IPS-20b (cell line): ENCODE measurements around the gene PMFBP1.

Source experiments
- H3K27ac ChIP-seq: one replicate; pipeline ENCODE4 v1.5.1; 2013; ENCODE audit warnings: low read length
- H3K27me3 ChIP-seq: 2 replicates; pipeline ENCODE4 v1.6.1; 2013; ENCODE audit warnings: mild to moderate bottlenecking, low read length, inconsistent platforms; ENCODE audit not compliant: insufficient read depth
- H3K36me3 ChIP-seq: 2 replicates; pipeline ENCODE4 v1.6.1; 2013; ENCODE audit warnings: low read depth, mild to moderate bottlenecking, inconsistent platforms, low read length, moderate library complexity; ENCODE audit not compliant: insufficient read depth
- H3K4me1 ChIP-seq: 2 replicates; pipeline ENCODE4 v1.6.1; 2013; ENCODE audit warnings: mild to moderate bottlenecking, control low read depth, inconsistent platforms, low read length, moderate library complexity; ENCODE audit not compliant: insufficient read depth
- H3K4me3 ChIP-seq: 2 replicates; pipeline ENCODE4 v1.5.1; 2013; ENCODE audit warnings: mild to moderate bottlenecking, low read length, inconsistent platforms
- H3K9ac ChIP-seq: 2 replicates; pipeline ENCODE4 v1.6.1; 2013; ENCODE audit warnings: low read depth, mild to moderate bottlenecking, inconsistent platforms, low read length, moderate library complexity
- H3K9me3 ChIP-seq: 2 replicates; pipeline ENCODE4 v1.6.1; 2013; ENCODE audit warnings: mild to moderate bottlenecking, low read depth, low read length, inconsistent platforms; ENCODE audit not compliant: insufficient read depth

Gene PMFBP1

DNA sequence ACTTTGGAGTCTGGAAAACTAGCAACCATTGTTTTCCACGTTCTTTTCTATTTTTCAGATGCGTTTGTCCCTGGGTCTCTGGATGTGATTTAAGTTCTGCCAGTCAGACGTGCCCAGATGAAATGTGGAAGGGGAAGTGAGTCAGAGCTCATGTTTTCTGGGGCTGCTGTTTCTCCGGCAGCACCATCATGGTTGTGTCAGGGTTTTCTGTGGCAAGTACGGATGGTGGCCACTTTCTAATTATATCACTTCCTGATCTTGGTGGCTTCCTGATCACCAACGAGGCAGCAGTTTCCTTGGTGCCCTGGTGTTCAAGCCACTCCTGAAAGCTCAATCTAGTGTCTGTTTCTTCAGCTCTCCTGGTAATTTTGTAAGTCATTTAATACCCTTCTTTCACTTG, 31.4 kb upstream of the PMFBP1 start:
- Histone ChIP-seq H3K4me3 (no peak overlapping the region), H3K27ac (no peak overlapping the region)

DNA sequence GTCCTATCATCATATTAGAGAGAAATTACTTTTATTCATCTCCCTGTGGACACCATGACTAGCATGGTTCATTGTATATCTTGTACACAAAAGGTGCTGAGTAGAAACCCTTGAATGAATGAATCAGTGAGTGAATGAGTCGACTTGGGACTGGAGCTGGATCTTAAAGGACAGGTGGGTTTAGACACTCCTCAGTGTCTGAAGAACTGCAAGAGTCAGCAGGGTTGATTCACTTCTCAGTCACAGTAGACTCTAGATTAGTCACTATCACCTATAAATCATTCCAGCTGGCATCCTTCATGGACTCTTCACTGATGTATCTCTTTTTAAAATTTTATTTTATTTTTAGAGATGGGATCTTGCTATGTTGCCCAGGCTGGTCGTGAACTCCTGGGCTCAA, 30.1 kb upstream of the PMFBP1 start:
- H3K9ac ChIP-seq: no peak overlapping the region
- no peaks in the 10 kb centered on the region for H3K27me3 ChIP-seq
- no peaks in the 10 kb centered on the region for H3K9me3 ChIP-seq
- H3K36me3 ChIP-seq: no peaks in the 10 kb centered on the region
- peaks cover 3% of the 10 kb centered on the region for H3K4me1 ChIP-seq
- no peak overlapping the region for H3K27ac ChIP-seq
- H3K4me3 ChIP-seq: no peak overlapping the region

More for the DNA sequence above, 31.4 kb upstream of the PMFBP1 start:
- Histone ChIP-seq H3K27me3 (no peaks in the 10 kb centered on the region), H3K9me3 (no peaks in the 10 kb centered on the region), H3K4me1 (peaks cover 3% of the 10 kb centered on the region), H3K36me3 (no peaks in the 10 kb centered on the region), H3K9ac (no peak overlapping the region)

DNA sequence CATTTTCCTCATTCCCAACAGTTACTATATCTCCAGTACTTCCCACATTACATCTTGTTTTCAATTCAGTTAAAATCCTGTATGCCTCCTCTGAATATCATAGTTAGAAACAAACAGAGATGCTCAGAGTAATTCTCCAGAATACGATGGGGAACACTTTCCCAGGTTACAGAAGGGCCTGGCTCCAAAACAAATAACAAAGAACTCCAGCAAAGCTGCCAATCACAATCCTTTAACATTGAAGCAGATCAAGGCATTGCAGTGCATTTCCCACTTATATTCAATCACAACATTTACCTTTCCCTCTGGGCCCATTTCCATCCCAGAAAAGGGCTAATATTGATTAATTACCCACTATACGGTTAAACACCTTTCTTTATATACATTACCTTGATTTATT, 29.4 kb upstream of the PMFBP1 start:
- H3K27me3 ChIP-seq: no peaks in the 10 kb centered on the region
- no peak overlapping the region for H3K9ac ChIP-seq
- H3K27ac ChIP-seq: no peak overlapping the region
- peaks cover 3% of the 10 kb centered on the region for H3K4me1 ChIP-seq
- no peaks in the 10 kb centered on the region for H3K9me3 ChIP-seq
- no peaks in the 10 kb centered on the region for H3K36me3 ChIP-seq
- no peak overlapping the region for H3K4me3 ChIP-seq

DNA sequence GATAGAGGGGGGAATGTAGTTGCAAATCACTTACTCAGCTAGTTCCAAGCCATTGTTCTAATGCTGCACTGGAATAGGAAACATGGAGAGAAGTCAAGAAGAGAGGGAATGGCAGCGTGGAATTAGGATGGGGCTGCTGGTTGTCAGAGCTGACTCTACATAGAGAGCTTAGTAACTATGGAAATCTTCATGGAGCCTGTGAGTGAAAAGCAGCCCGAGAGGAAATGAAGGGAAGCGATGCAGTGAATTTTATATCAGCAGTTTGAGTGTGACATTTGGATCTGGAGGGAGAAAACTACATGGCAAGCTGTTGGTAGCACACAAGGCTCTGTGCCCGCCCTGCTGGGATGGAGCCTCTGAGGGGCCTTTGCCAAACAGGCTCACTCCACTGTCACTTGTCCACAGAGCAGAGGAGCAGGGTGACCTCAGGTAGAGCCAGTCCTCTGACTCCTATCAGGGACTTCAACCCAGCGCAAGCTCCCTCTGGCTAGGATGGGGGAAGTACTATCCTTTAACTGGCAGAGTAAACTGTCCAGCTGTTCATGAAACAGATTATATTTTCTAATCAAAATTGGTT, 27.9 kb upstream of the PMFBP1 start:
- Histone ChIP-seq H3K4me3 (no peak overlapping the region), H3K27ac (no peak overlapping the region), H3K9ac (no peak overlapping the region), H3K36me3 (no peaks in the 10 kb centered on the region), H3K27me3 (no peaks in the 10 kb centered on the region), H3K4me1 (peaks cover 3% of the 10 kb centered on the region; the same call in 1 of the 2 replicates), H3K9me3 (no peaks in the 10 kb centered on the region)

DNA sequence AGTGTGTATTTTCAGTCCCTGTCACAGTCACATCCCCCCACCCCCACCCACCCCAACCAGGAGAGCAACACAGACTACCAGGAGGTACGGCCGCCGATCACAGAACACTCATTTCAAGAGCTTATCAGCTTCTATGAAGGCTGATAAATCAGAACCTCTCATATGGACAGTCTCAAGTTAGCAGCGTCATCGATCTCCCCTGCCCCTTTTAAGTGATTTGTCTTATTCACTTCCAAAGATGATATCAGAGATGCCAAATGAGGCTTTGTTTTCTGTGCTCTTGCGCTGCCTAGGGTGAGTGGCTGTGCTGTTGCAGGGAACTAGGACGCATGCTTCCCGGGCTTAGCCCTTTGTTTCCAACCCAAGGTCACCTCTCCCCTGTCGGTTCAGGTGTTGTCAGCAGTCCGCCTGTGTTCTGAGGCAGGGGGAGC, 26.8 kb upstream of the PMFBP1 start:
- Histone ChIP-seq H3K9ac (no peak overlapping the region; the same call in 1 of the 2 replicates), H3K4me1 (peaks cover 10% of the 10 kb centered on the region; the same call in 1 of the 2 replicates), H3K27ac (no peak overlapping the region), H3K4me3 (no peak overlapping the region), H3K27me3 (no peaks in the 10 kb centered on the region), H3K9me3 (no peaks in the 10 kb centered on the region), H3K36me3 (no peaks in the 10 kb centered on the region)

DNA sequence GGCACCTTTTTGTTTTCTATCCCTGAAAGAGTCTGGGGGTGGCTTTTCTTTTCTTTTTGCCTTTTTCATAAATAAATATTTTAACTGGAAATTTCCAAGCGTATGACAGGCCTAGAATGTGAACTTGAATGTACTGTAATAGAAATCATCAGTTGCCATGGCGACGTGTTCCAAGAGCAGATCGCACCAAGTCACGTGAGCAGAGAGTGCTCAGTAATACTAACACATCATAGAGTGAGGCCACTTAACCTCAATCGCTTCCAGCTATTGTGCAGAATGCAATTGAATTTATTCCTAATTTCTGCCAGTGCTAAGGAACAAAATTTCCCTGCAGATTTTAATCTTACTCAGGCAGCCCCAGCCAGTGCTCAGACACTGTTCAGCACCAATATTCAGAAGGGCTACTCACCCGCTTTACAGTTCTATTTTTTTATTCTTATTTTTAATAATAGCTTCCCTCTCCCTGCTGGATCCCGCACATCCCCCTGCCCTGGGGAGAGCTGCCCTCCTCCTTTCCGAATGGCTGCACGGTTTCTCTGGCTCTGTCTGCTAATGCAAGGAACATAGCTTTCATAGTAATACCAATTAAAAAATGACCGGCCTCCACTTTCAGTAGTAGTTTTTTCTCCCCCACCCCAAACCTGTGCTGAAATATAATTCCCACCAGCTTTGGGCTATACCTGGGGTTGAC, 26.2 kb upstream of the PMFBP1 start:
- Histone ChIP-seq H3K4me3 (no peak overlapping the region), H3K27ac (no peak overlapping the region)

DNA sequence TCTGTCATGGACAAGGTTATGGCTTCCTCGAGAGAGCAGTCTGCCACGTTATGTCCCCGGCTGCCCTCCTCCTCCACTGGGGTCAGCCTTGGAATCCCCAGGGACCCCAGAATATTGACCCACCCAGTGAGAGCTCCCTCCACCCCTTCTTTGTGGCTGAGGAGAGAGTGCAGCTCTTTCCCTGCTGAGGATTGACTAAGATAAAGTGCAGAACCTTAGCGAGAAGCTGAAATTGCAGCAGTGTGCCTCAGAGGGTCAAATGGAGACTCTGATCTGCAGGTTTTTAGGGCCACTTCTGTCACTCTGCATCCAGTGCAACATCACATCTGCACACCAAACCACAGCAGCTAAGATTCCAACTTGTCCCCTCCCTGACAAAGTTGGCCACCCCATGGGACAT, 25.6 kb upstream of the PMFBP1 start:
- Histone ChIP-seq H3K27ac (no peak overlapping the region), H3K9ac (no peak overlapping the region), H3K4me3 (no peak overlapping the region)

More for the DNA sequence above, 26.2 kb upstream of the PMFBP1 start:
- Histone ChIP-seq H3K9ac (no peak overlapping the region), H3K9me3 (no peaks in the 10 kb centered on the region), H3K36me3 (no peaks in the 10 kb centered on the region), H3K27me3 (no peaks in the 10 kb centered on the region), H3K4me1 (peaks cover 8% of the 10 kb centered on the region; the same call in 1 of the 2 replicates)

DNA sequence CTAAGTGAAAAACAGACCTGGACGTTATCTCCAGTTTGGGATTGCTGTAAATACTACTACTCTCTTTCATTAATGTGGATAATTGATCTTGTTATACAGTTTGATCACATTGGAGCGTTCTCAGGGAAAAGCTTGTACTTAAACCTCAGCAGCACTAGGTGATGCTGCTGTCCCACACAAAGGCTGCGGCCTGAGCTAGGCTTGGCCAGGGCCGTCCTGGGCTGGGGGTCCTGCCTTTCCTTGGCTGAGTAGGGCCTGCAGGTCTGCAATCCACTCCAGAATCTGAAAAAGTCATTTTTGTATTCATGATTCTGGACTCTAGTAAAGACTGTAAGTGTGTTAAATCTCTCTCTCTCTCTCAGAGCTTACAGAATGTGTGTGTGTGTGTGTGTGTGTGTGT, 23.7 kb upstream of the PMFBP1 start:
- Histone ChIP-seq H3K4me3 (no peak overlapping the region), H3K9ac (no peak overlapping the region), H3K27me3 (no peaks in the 10 kb centered on the region)

More for the DNA sequence above, 25.6 kb upstream of the PMFBP1 start:
- H3K9me3 ChIP-seq: no peaks in the 10 kb centered on the region
- H3K36me3 ChIP-seq: no peaks in the 10 kb centered on the region
- H3K4me1 ChIP-seq: peaks cover 6% of the 10 kb centered on the region; the same call in 1 of the 2 replicates
- H3K27me3 ChIP-seq: no peaks in the 10 kb centered on the region

DNA sequence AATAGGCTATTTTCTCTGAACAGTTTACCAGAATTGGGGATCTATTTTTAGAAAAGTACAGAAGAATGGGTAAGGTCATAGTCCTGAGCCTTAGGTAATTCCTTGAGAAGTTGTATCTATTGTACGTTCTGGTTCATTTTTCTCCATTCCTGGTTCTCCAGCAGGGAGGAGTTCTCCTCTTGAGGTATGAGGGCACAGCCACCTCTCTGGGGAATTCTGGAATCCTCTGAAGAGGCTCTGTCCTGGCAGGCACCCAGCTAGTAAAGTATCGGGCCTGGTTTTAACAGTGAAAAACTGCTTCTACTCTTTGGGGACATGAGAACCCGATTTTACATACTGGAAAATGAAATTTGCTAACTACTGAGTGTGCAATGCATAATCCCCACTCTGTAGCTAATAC, 19.6 kb upstream of the PMFBP1 start:
- no peak overlapping the region for H3K4me3 ChIP-seq
- no peak overlapping the region for H3K9ac ChIP-seq
- H3K36me3 ChIP-seq: no peaks in the 10 kb centered on the region

More for the DNA sequence above, 23.7 kb upstream of the PMFBP1 start:
- Histone ChIP-seq H3K27ac (no peak overlapping the region), H3K36me3 (no peaks in the 10 kb centered on the region), H3K4me1 (peaks cover 6% of the 10 kb centered on the region; the same call in 1 of the 2 replicates), H3K9me3 (no peaks in the 10 kb centered on the region)

DNA sequence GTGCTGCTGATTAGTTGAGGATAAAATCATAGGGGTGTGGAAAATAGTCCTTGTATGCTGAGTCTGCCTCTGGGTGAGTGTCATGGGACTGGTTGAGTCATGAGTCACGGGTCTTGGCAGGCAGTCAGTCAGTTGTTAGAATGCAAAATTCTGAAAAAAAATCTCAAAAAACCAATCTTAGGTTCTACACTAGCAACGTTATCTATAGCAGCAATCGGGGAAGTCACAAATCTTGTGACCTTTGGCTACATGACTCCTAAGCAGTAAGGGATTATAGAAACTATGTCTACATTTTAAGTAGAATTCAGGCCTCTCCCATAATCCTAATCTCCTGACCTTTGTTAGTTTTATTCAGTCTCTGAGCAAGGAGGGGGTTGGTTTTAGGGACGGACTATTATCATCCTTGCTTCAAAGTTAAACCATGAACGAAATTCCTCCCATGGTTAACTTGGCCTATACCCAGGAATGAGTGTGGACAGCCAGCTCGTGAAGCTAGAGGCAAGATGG, 18.0 kb upstream of the PMFBP1 start:
- Histone ChIP-seq H3K4me1 (peaks cover 6% of the 10 kb centered on the region; the same call in 1 of the 2 replicates), H3K36me3 (no peaks in the 10 kb centered on the region), H3K9ac (no peak overlapping the region), H3K27me3 (no peaks in the 10 kb centered on the region), H3K4me3 (no peak overlapping the region), H3K9me3 (no peaks in the 10 kb centered on the region), H3K27ac (no peak overlapping the region)

More for the DNA sequence above, 19.6 kb upstream of the PMFBP1 start:
- Histone ChIP-seq H3K9me3 (no peaks in the 10 kb centered on the region), H3K27me3 (no peaks in the 10 kb centered on the region), H3K4me1 (peaks cover 6% of the 10 kb centered on the region; the same call in 1 of the 2 replicates), H3K27ac (no peak overlapping the region)

DNA sequence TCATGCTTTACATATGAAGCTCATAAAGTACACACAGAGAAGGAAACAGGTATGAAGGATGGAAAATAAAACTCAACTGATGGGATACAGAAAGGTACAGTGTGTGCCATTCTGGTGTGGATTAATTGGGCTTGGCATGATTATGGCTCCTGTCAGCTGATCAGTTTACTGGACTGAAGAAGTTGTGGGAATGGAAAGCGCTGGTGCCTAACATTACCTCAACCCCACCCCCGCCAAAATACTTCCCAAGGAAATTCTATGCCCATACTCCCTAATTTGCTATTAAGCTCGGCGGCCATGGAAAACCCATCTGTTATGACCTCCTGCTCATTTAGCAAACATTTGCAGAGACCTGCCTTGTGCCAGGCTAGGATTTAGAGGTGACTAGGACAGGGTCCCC, 16.6 kb upstream of the PMFBP1 start:
- no peak overlapping the region for H3K27ac ChIP-seq
- H3K4me3 ChIP-seq: no peak overlapping the region
- H3K4me1 ChIP-seq: no peaks in the 10 kb centered on the region
- H3K27me3 ChIP-seq: no peaks in the 10 kb centered on the region
- H3K36me3 ChIP-seq: no peaks in the 10 kb centered on the region
- no peaks in the 10 kb centered on the region for H3K9me3 ChIP-seq
- H3K9ac ChIP-seq: no peak overlapping the region

DNA sequence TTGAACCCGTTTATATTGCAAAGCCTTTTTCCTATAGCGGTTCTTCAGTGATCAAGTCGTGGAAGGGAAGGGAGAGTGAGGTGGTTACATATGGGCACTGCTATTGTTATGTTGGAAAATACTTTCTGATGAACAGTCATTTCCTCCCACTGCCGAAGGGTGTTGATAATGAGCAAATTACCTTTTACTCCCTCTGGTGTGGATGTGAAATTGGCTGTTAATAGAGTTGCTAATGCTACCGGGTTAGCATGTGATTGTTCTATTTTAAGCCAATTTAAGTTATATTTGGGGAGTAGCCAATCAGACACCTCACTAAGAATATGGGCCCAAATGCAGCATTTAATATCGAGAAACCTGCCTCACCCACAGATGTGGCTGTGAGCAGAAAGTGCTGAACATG, 15.6 kb upstream of the PMFBP1 start:
- no peaks in the 10 kb centered on the region for H3K4me1 ChIP-seq
- no peak overlapping the region for H3K4me3 ChIP-seq
- H3K9me3 ChIP-seq: no peaks in the 10 kb centered on the region
- no peaks in the 10 kb centered on the region for H3K36me3 ChIP-seq
- no peak overlapping the region for H3K27ac ChIP-seq
- no peaks in the 10 kb centered on the region for H3K27me3 ChIP-seq
- no peak overlapping the region for H3K9ac ChIP-seq
